GM10847 (cell line): ENCODE results near the gene MAGI2.

Source experiments
- POLR2A ChIP-seq: IDR thresholded peaks from 2 replicates; pipeline ENCODE4 v1.6.1; 2011; ENCODE audit not compliant: insufficient read length; ENCODE audit errors: extremely low read depth

The MAGI2 gene

GRCh38 chr7:78530351-78530750 lies 923.1 kb downstream of the MAGI2 start:
- no peak for TF ChIP-seq POLR2A

- no peak for TF ChIP-seq POLR2A
These were observed 924.1 kb downstream of the MAGI2 start for GRCh38 chr7:78529392-78529791.

- no peak for TF ChIP-seq POLR2A
These were observed 924.5 kb downstream of the MAGI2 start for GRCh38 chr7:78528964-78529363.

- no peak for TF ChIP-seq POLR2A
These were observed 929.5 kb downstream of the MAGI2 start for GRCh38 chr7:78523930-78524329.

GRCh38 chr7:78521961-78522360 lies 931.5 kb downstream of the MAGI2 start:
- no peak for TF ChIP-seq POLR2A

GRCh38 chr7:78516450-78516849 lies 937.0 kb downstream of the MAGI2 start:
- TF ChIP-seq POLR2A, result no peak

GRCh38 chr7:78514634-78515033 lies 938.8 kb downstream of the MAGI2 start:
- TF ChIP-seq POLR2A, result no peak

GRCh38 chr7:78510580-78511188 lies 942.8 kb downstream of the MAGI2 start:
- no peak for TF ChIP-seq POLR2A

GRCh38 chr7:78501064-78501463 lies 952.4 kb downstream of the MAGI2 start:
- TF ChIP-seq POLR2A, result no peak

- no peak for TF ChIP-seq POLR2A
These were observed 953.5 kb downstream of the MAGI2 start for GRCh38 chr7:78499971-78500370.

- no peak for TF ChIP-seq POLR2A
These were observed 954.2 kb downstream of the MAGI2 start for GRCh38 chr7:78499283-78499682.

GRCh38 chr7:78497728-78498427 lies 955.6 kb downstream of the MAGI2 start:
- TF ChIP-seq POLR2A, result no peak

GRCh38 chr7:78496096-78496630 lies 957.3 kb downstream of the MAGI2 start:
- no peak for TF ChIP-seq POLR2A

- TF ChIP-seq POLR2A, result no peak
These were observed 960.1 kb downstream of the MAGI2 start for GRCh38 chr7:78493401-78493800.

GRCh38 chr7:78492146-78492545 lies 961.3 kb downstream of the MAGI2 start:
- no peak for TF ChIP-seq POLR2A

GRCh38 chr7:78490524-78490923 lies 962.9 kb downstream of the MAGI2 start:
- no peak for TF ChIP-seq POLR2A
